Hepatocyte (in vitro differentiated cells): ENCODE measurements around the gene RTN4RL2.

Experiments
- CTCF ChIP-seq: fragments of 200-600 bp; sonication (generic); IDR thresholded peaks from 2 replicates; pipeline ENCODE4 v1.5.1; 2016; ENCODE audit warnings: antibody characterized with exemption, mild to moderate bottlenecking; ENCODE audit not compliant: poor library complexity
- EZH2phosphoT487 ChIP-seq: fragments of 200-600 bp; sonication (generic); IDR thresholded peaks from one replicate; pipeline ENCODE4 v1.6.1; 2018; ENCODE audit warnings: antibody characterized with exemption, mild to moderate bottlenecking, low read depth, moderate library complexity; ENCODE audit not compliant: unreplicated experiment, severe bottlenecking

- TF ChIP-seq CTCF (no peak), EZH2phosphoT487 (no peak)
Measured at GRCh38 chr11:57425565-57426438, 34.5 kb upstream of the RTN4RL2 start.
